ENCODE results near the gene SLC44A5.
"Not testable (repeated sequence)": the region's sequence is repeated elsewhere in the genome, so short reads cannot be mapped to it uniquely, and the experiment has no call there.

The SLC44A5 gene

GRCh38 chr1:75519651-75520427, 91.1 kb downstream of the SLC44A5 start:
- DNase-seq = no peak

GRCh38 chr1:75518686-75519085, 92.2 kb downstream of the SLC44A5 start:
- DNase-seq = no peak

- DNase-seq = no peak
Measured at GRCh38 chr1:75514270-75514669, 96.6 kb downstream of the SLC44A5 start.

GRCh38 chr1:75506976-75507375, 103.9 kb downstream of the SLC44A5 start:
- DNase-seq = no peak

GRCh38 chr1:75503221-75503974, 107.5 kb downstream of the SLC44A5 start:
- DNase-seq = no peak

GRCh38 chr1:75502776-75503175, 108.1 kb downstream of the SLC44A5 start:
- DNase-seq = no peak

GRCh38 chr1:75501577-75502295, 109.2 kb downstream of the SLC44A5 start:
- no peak for DNase-seq

- no peak for DNase-seq
Measured at GRCh38 chr1:75492011-75492410, 118.9 kb downstream of the SLC44A5 start.

- DNase-seq = no peak
Measured at GRCh38 chr1:75487399-75487798, 123.5 kb downstream of the SLC44A5 start.

GRCh38 chr1:75484789-75485188, 126.1 kb downstream of the SLC44A5 start:
- no peak for DNase-seq

DNA sequence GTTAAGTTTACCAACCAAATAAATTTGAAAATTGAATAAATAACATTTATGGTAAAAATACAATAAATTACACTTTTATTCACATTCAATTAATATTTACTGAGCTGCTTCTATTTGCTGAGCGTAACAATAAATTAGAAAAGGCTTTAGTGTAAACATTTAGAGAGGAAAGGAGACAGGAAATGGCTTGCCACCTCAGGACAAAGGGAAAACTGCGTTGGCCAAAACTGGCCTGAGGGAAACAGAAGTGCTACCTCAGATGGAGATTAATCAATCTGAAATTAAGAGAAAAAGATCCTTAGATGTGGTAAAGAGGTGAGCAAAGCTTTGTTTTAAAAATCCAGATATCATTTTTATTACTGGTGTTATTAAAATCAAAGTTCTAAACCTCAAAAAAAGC, 128.0 kb downstream of the SLC44A5 start:
- DNase-seq = no peak

DNA sequence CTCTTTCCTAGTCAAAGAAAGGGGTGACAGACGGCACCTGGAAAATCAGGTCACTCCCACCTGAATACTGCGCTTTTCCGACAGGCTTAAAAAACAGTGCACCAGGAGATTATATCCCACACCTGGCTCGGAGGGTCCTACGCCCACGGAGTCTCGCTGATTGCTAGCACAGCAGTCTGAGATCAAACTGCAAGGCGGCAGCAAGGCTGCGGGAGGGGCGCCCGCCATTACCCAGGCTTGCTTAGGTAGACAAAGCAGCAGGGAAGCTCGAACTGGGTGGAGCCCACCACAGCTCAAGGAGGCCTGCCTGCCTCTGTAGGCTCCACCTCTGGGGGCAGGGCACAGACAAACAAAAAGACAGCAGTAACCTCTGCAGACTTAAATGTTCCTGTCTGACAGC, 134.4 kb downstream of the SLC44A5 start:
- not testable (repeated sequence) for DNase-seq

- no peak for DNase-seq
Measured at GRCh38 chr1:75475696-75476095, 135.2 kb downstream of the SLC44A5 start.

DNA sequence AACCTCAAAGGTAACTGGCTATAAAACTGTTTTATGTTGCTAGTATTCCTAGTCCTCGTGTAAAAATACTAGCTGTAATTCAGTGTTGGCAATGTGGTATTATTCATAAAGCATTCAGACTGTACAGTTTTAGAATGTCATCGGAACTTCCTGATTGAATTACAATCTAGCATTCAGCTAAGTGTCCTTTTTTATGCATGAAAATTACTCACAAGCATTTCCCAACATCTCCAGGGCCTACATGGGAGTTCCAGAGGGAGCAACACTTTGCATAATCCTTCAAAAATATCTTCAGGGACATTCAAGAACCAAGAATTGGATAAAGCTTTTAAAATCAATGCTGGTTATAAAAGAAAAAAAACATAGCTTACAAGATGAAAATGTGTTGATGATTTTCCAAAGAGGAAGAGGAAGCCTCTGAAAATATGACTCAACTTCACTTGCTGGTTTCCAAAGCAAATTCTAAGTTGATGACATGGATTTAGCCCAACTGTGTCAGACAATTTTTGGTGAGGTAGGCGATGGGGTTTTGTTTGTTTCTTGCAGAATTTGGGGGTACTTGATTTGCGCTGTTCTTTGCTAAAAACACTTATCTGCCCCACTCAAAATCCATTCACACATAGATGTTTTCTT, 137.8 kb downstream of the SLC44A5 start:
- no peak for DNase-seq

DNA sequence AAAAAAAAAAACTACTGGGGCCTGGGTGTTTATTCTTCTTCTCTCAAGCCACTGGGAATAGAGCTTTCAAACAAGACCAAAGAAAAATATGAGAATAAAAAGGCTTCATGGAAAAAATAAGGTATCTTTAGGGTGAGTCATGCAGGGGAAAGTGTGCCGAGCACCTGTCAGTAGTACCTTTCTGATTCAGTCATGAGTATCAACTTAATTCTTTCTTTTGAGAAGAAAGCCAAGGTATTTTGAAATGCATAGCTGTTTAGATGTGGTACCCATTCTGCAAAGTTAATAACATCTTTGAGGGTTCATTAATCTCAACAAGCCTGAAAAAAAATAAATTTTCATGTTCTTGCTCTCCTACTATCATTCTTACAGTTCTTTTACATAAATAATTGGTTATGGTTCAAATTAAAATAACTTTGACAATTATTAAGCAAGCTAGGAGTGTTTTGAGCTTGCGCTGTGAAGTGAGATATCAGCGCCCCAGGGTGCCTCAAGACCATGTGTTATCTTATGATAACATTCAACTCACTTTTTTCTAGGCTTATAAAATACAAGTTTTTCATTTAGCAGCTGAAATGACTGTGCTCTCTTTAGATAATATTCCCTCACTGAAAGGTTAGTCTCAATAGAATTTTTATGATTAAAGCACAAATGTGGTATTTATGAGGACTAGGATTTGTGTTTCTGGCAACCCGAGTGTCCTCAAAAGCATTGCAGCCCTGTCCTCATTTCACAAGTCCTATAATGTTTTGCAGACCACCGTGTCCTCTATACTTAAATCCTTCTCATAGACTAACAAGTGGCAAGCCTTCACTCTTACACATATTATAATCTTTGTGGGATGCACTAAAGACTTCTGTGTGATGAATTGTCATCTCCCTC, 138.6 kb downstream of the SLC44A5 start:
- no peak for DNase-seq

DNA sequence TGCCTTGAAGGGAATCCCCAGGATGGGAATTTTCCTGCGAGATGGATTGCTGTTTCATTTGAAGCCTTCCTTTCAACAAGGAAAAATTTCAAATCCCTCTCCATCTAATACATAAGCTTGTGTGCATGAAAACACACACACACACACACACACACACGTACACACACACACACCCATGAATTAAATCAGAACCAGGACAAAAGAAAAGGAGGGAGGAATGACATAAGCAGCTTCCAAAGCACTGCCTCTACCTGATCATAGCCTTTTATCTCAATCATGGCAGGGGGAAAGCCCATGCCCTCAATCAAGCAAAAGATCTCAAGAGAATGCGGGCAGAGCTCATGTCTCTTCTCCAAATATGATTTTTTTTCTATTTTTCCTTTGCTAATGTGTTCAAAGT, 139.7 kb downstream of the SLC44A5 start:
- no peak for DNase-seq

DNA sequence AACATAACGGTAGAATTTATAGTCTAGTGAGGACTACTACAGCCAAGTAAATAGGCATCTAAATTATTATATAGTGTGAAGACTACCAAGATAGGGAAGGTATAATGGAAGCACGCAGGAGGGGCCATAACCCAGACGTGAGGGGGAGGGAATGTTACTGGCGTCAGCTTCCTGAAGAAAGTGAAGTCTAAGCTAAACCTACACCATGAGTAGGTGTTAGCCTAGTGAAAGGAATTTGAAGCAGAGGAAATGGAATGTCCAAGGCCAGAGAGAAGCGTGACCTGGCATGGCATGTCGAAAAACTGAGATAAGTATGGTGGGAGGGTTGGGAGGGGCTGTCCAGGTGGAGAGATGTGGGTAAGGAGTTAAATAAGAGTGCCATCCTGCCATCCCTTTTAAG, 140.5 kb downstream of the SLC44A5 start:
- no peak for DNase-seq

DNA sequence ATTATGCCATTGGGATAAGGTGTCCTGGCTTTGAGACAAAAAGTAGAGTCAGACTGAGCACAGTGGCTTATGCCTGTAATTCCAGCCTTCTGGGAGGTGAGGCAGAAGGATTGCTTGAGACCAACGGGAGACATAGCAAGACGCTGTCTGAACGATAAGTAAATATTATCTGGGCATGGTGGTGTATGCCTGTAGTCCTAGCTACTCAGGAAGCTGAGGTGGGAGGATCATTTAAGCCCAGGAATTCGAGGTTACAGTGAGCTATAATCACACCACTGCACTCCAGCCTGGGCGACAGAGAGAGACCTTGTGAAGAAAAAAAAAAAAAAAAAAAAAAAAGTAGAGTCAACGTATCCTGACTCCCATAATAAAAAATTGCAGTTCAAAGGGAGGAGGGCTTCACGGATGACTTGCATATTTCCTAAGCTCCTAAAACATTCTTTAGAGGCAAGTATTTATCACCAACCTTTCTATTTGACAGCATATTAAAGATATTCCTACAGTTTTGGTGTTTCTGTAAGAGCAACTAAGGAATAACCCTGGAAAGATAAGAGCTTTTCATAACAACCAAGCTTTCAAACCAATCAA, 141.2 kb downstream of the SLC44A5 start:
- no peak for DNase-seq

DNA sequence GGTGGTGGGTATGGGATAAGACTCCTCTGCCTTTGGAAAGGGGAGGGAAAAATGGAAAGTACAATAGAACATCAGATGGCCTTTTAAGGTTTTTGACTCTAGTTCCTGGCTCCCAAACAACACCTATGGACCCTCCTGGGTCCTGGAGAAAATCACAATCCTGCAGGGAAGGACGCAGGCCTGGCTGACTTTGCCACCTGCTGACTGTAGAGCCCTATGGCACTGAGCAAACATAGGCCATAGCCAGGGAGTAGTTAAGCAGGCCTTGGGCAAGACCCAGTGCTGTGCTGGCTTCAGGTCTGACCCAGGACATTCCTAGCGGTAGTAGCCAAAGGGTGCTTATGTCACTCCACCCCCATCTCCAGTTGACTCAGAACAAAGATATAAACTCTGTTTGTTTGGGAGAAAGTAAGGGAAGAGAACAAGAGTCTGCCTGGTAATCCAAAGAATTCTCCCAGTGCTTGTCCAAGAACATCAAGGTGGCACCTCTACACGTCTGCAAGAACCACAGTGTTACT, 149.0 kb downstream of the SLC44A5 start:
- no peak for DNase-seq

DNA sequence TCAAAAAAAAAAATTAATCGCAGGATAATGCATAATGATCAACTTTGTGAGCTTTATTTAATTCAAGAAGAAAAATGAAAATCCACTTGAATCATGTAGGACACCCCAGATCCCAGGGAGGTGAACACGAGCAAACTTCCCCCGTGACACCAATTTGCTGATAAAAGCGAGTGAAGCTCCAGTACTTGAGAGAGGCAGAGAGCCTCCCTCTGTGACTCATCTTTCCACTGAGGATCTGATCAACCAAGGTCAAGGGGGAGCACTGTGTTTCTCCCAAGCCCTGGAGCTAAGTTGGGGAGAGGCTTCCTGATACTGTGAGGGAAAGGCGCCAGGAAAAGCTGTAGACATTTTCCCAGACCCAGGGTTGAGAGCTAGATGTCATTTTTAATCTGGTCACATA, 160.9 kb downstream of the SLC44A5 start:
- no peak for DNase-seq

DNA sequence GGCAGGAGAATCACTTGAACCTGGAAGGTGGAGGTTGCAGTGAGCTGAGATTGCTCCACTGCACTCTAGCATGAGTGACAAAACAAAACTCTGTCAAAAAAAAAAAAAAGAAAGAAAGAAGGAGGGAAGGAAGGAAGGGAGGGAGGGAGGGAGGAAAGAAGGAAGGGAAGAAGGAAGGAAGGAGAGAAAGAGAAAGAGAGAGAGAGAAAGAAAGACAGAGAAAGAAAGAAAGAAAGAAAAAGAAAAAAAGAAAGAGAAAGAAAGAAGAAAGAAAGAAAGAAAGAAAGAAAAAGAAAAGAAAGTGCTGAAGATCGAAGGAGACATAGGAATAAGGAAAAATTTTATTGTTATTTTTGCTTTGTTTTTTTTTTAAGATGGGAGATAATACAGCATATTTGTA, 166.7 kb downstream of the SLC44A5 start:
- no peak for DNase-seq

DNA sequence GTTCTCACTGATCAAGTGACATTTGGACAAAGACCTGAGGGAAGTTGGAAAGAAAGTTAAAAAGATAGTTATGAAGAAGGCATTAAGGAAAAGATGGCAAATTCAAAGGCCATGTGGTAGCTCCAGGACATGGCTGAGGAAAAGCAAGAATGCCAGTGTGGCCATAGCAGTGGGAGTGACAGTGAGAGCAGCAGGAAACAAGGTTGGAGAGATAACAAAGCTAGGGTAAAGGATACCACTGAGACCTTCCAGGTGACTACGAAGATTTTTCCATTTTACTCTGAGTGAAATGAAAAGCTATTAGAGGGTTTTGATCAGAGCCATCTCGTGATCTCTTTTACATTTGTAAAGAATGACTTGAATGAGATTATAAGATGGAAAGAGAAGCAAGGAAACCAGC, 170.6 kb downstream of the SLC44A5 start:
- DNase-seq = no peak
